ENCODE measurements around the gene RIPK3.
A peak's percentile ranks its signal among the peaks of the same experiment; 100 is the strongest.
"Not testable (repeated sequence)": the region's sequence is repeated elsewhere in the genome, so short reads cannot be mapped to it uniquely, and the experiment has no call there.

The RIPK3 gene

GRCh38 chr14:24343795-24344660 is 4.2 kb upstream of the RIPK3 start:
- peak; percentile 1 for DNase-seq (ENCODE audit: low spot score)

DNA sequence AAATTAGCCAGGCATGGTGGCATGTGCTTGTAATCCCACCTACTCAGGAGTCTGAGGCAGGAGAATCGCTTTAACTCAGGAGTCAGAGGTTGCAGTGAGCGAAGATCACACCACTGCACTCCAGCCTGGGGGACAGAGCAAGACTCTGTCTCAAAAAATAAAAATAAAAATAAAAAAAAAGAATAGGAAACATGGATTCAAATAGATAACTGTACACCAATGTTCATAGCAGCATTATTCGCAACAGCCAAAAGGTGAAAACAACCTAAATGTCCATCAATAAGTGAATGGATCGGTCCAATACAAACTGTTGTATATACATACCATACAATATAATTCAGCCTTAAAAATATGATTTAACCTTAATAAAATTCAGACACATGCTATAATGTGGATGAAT is 3.1 kb upstream of the RIPK3 start:
- no peak for DNase-seq (ENCODE audit: low spot score)

- no peak for DNase-seq (ENCODE audit: low spot score)
These were observed 815 bp upstream of the RIPK3 start for GRCh38 chr14:24340606-24341005.

GRCh38 chr14:24338843-24339242 is 948 bp downstream of the RIPK3 start:
- DNase-seq (ENCODE audit: low spot score): no peak

DNA sequence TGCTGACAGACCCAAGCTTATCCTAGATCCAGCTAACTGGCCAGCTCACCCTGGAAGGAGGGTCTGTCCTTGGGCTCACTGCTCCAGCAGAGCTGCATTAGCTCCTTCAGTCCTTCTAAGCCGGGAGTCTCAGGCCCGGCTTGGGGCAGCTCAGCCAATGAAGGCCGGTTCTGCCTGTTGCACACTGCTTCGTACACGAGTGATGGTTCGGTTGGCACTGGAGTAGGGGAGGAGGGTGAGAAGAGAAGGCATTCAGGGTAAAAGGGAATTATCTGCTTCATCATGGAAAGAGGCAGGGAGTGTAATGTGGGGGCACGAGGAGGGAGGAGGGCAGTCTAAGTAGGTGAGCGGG is 2.0 kb downstream of the RIPK3 start:
- DNase-seq (ENCODE audit: low spot score): no peak

DNA sequence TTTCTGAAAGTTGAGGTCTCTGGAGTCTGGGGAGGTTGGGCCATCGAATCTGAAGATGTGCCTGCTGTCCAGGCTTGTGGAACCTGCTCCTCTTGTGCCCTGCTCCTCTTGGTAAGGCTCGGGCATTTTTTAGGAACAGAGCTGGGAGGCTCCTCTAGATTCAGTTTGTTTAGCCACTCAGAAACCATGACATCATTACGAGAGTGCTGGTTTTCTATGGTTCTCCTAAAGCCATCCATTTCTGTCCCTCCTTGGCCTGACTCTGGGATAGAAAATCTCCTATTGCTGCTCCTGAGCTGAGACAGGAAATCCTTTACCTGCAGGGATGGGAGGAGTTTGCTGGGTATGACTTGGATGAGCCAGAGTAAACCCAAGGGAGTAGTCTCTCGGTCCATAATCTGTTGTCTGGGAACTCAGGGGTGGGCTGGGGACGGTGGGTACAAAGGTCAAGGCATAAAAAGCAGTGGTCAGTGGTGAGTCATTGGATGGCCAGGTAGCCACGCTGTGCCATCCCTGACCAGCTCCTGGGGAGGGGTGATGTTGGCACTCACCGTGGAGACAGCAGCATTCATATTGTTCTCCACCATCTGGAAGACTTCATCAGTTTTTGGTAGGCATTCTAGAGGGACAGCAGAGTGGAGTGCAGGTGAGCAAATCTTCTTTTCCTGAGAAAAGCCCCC is 2.5 kb downstream of the RIPK3 start:
- DNase-seq (ENCODE audit: low spot score): no peak

GRCh38 chr14:24335461-24336171 is 4.2 kb downstream of the RIPK3 start:
- DNase-seq (ENCODE audit: low spot score): no peak

- DNase-seq (ENCODE audit: low spot score): no peak
These were observed 5.1 kb downstream of the RIPK3 start, which contains the start of gene ADCY4 for GRCh38 chr14:24334431-24335291. Gene ADCY4, minus strand, starts transcription at chr14:24335071. Its CDS starts 419 bp downstream, at chr14:24334652.

- peak; percentile 87 for DNase-seq (ENCODE audit: low spot score)
These were observed 7.4 kb downstream of the RIPK3 start for GRCh38 chr14:24332268-24332993.

DNA sequence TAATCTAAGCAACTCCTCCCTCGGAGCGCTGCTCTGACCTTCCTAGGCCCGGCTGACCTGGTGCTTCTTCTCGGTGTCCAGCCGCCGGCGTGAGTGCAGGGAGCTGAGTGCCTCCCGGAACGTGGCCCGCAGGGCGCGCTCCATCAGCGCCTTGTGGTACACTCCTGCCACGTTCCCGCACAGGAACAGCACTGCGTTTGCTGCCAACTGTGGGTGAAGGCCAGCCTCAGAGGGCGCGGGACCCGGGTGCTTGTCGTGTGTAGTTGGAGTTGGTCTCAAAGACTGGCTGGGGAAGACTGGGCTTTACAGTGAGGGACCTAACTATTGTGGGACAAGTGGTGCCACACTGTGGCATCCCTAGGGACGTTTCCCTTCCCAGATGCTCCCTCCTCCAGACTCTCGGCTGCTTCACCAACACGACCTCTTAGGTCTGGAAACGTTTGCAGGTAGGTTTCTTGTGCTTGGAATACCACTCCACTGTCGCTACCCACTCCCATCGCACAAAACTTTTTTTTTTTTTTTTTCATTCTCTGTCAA is 8.0 kb downstream of the RIPK3 start:
- no peak for DNase-seq (ENCODE audit: low spot score)

DNA sequence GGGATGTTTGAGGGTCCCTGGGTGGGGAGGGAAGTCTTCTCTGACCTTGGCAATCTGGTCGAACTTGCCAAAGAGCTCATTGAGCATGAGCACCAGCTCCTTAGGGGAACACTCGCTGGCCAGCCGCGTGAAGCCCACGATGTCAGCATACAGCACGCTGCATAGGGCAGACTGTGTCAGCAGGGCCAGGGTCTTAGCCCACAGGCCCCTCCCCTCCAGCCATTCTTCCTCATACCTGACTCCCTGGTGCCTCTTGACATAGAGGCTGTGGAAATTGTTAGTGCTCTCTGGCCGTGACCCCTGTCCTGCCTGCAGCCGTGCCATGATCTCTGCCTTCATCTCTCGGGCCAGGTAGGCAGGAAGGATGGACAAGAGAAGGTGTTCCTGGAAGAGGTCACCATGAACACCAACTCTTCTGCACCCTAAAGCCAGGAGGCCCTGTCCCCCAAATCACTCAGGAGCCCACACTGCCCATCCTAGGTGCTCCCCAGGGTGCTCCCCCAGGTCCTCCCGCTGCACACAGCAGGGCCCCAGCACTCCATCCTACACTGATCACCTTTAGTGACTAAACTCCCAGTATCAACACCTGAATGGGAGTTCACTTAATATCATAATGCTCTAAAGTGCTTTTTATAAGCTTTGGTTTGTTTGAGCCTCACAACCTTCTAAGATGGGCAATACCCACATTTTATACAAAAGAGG is 8.7 kb downstream of the RIPK3 start:
- DNase-seq (ENCODE audit: low spot score): no peak

DNA sequence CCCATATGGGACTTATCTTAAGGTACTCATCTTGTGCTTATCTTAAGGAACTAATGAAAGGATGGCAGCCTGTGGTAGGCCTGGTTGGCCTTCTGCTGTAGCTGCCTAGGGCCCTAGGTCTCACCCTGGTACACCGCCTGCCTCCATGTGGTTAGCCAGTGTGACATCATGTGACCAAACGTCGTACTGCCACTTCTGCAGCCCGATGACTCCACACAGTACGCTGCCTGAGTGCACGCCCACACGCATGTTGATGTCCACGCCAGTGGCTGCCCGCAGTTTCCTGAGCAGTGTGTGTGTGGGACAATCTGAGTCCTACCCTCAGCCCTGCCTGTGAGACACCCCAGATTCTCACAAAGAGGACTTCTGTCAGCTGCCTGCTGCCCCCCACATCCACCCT is 10.1 kb downstream of the RIPK3 start:
- DNase-seq (ENCODE audit: low spot score): no peak

GRCh38 chr14:24329073-24329663 is 10.6 kb downstream of the RIPK3 start:
- DNase-seq (ENCODE audit: low spot score): no peak

DNA sequence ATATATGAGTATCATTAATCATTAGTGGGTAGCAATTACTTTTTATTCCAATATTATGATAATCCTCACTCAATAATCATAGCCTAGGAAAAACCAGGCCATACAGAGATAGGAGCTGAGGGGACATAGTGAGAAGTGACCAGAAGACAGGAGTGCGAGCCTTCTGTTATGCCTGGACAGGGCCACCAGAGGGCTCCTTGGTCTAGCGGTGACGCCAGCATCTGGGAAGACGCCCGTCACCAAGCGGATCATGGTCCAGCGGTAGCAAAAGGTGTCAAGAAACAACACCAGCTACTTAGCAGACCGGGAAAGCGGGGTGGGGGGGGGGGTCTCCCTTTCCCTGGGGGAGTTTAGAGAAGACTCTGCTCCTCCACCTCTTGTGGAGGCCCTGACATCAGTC is 11.9 kb downstream of the RIPK3 start:
- DNase-seq (ENCODE audit: low spot score): not testable (repeated sequence)

DNA sequence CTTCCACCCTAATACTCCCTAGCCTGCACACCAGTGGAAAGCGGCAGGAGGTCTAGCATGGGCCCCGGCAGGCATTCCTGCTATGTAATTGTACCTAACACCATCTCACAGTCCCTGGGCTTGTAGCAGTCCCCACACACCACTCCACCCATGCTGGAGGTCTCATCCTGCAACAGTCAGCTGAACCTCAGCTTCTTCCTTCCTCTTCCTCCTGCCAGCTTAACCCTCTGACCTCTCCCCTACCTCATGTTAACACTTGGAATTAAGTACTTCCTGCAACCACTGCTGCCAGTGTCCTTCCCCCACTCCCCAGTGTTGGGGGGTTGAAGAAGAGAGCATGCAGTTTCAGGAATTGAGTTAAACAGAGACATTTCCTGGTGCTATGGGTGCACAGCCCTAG is 12.5 kb downstream of the RIPK3 start:
- DNase-seq (ENCODE audit: low spot score): no peak

GRCh38 chr14:24325963-24326362 is 13.8 kb downstream of the RIPK3 start:
- DNase-seq (ENCODE audit: low spot score): no peak

GRCh38 chr14:24325041-24325530 is 14.7 kb downstream of the RIPK3 start:
- no peak for DNase-seq (ENCODE audit: low spot score)

DNA sequence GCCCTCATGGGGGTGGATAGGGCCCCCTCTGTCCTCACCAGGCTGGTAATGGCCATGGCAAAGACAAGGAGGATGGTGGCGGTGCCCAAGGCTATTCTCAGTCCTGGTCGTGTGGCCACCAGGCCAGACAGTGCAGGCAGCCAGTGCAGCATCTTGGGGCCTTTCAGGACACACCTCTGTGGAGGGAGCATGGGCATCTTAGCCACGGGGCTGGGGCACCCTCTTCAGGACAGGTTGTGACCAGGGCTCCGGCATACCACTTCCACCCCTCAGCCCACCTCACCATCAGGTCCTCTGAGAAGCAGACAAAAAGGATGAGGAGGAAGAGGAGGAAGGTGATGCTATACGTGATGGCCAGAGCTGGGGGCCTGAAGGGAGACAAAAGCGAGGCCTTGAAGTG is 15.8 kb downstream of the RIPK3 start:
- DNase-seq (ENCODE audit: low spot score): no peak

- no peak for DNase-seq (ENCODE audit: low spot score)
These were observed 16.4 kb downstream of the RIPK3 start for GRCh38 chr14:24323341-24323740.

- DNase-seq (ENCODE audit: low spot score): no peak
These were observed 17.1 kb downstream of the RIPK3 start for GRCh38 chr14:24322672-24323071.
